ENCODE results near the gene SERAC1. TPM values are rescaled to one million over a fixed set of nuclear protein-coding genes. Genes with fewer than 3 reads are reported as not detected.

The SERAC1 gene
- total RNA-seq, 1 donor = 11.2 TPM

DNA sequence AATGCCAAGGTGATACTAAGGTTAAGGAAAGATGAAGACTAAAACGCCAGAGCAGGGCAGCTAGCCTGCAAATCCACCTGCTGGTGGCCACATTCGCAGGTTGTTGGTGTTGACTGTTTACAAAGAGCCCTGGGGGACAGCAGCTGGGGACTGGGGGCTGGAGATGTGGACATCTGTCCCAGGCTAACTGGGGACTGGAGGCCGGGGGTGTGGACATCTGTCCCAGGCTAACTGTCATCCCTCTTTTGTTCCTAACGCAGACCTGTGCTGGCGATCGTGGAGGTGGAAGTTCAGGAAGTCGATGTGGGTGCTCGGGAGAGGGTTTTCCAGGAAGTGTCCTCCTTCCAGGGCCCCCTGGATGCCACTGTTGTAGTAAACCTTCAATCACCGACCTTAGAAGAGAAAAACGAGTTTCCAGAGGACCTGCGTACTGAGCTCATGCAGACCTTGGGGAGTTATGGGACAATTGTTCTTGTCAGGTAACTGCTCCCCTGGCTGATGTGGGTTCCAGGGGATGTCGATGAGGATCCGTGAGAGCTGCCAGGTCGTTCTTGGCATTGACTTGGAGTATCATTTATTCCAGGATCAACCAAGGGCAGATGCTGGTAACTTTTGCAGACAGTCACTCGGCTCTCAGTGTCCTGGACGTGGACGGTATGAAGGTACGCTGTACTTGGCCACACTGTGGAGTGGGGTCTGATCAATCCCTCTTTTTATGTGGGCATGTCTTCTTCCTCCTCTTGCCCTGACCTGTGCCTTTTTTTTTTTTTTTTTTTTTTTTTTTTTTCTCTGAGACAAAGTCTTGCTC, 87.0 kb downstream of the SERAC1 start:
- TF ChIP-seq, protein P1, sequence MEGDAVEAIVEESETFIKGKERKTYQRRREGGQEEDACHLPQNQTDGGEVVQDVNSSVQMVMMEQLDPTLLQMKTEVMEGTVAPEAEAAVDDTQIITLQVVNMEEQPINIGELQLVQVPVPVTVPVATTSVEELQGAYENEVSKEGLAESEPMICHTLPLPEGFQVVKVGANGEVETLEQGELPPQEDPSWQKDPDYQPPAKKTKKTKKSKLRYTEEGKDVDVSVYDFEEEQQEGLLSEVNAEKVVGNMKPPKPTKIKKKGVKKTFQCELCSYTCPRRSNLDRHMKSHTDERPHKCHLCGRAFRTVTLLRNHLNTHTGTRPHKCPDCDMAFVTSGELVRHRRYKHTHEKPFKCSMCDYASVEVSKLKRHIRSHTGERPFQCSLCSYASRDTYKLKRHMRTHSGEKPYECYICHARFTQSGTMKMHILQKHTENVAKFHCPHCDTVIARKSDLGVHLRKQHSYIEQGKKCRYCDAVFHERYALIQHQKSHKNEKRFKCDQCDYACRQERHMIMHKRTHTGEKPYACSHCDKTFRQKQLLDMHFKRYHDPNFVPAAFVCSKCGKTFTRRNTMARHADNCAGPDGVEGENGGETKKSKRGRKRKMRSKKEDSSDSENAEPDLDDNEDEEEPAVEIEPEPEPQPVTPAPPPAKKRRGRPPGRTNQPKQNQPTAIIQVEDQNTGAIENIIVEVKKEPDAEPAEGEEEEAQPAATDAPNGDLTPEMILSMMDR (IDR thresholded peaks at IDR 0.05; ENCODE audit: insufficient read depth, low read length) = no peak
- no peak overlapping the region for H3K4me3 ChIP-seq (ENCODE audit: low read depth, low read length)
- no peak for DNase-seq (ENCODE audit: low read depth)

DNA sequence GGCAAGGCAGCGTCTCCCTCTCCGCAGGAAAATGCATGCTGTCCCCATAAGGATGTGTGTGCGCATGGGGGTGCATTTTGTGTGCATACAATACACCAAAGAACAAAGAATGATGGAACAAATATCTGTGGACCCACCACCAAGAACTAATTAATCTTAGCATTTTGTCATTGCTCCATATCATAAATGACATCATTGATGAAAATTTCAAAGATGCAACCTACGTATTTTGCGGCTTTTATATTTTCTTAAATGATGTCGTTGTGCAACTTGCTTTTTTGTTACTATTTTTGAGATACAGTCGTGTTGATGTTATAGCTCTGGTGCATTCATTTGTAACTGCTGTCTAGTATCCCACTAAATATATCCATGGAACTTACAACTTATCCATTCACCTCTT, 89.7 kb downstream of the SERAC1 start:
- no peak for DNase-seq (ENCODE audit: low read depth)

DNA sequence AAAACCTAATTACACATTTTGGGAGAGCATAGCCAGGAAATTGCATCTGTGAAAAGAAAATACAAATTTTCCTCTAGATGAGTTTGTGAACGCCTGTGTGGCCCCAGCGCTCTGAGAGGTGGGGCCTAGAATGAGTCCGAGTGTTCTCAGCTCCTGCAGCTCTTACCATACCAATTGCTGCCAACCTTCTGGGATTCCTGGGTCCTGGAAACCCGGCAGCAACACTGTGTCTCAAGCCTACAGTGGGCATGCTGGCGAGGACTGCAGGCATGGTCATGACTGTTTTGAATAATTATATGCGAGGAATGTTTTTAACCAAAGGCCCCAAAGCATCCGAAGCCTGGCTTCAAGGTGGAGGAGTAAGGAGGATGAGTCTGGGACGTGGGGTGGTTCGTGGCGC, 90.4 kb downstream of the SERAC1 start:
- no peak for DNase-seq (ENCODE audit: low read depth)
- H3K4me3 ChIP-seq (ENCODE audit: low read depth, low read length) = no peak overlapping the region
- TF ChIP-seq, protein P1 (IDR thresholded peaks at IDR 0.05; ENCODE audit: insufficient read depth, low read length) = no peak

More for the DNA sequence above, 89.7 kb downstream of the SERAC1 start:
- H3K4me3 ChIP-seq (ENCODE audit: low read depth, low read length) = no peak overlapping the region
- TF ChIP-seq, protein P1 (IDR thresholded peaks at IDR 0.05; ENCODE audit: insufficient read depth, low read length) = no peak

DNA sequence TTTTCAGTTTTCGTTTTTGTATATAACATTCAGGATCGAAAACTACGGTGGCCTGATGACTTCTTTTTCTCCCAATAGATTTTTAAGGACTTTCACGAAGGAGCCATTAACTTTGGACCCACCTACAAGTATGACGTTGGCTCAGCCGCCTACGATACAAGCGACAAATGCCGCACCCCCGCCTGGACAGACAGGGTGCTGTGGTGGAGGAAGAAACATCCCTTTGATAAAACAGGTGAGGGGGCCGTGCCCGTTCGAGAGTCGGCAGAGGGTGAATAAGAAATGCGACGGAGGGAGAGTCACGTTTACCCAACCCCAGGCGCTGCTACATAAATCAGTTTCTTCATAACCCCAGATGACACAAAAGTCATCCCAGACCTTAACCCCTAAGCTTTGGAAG, 91.5 kb downstream of the SERAC1 start:
- no peak overlapping the region for H3K4me3 ChIP-seq (ENCODE audit: low read depth, low read length)
- DNase-seq (ENCODE audit: low read depth) = no peak
- TF ChIP-seq, protein P1 (IDR thresholded peaks at IDR 0.05; ENCODE audit: insufficient read depth, low read length) = no peak

DNA sequence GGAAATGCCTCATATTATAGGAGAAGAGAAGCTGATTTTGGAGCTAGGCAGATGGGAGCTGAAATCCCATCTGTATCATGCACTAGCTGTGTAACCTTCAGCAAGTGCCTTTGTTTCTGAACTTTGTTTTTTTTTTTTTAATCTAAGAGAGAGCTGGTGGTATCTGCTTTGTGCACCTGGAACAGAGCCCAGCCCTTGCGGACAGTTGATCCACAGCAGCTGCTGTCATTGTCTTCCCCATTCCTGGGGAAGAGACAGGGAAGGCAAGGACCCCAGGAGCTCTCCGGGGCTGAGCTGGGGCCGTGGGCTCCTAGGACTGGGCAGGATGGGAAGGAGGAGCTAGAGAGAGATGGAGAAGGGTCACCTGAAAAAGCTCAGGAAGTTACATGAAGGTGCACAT, 94.3 kb downstream of the SERAC1 start:
- TF ChIP-seq, protein P1 (IDR thresholded peaks at IDR 0.05; ENCODE audit: insufficient read depth, low read length) = no peak
- DNase-seq (ENCODE audit: low read depth) = no peak
- no peak overlapping the region for H3K4me3 ChIP-seq (ENCODE audit: low read depth, low read length)

DNA sequence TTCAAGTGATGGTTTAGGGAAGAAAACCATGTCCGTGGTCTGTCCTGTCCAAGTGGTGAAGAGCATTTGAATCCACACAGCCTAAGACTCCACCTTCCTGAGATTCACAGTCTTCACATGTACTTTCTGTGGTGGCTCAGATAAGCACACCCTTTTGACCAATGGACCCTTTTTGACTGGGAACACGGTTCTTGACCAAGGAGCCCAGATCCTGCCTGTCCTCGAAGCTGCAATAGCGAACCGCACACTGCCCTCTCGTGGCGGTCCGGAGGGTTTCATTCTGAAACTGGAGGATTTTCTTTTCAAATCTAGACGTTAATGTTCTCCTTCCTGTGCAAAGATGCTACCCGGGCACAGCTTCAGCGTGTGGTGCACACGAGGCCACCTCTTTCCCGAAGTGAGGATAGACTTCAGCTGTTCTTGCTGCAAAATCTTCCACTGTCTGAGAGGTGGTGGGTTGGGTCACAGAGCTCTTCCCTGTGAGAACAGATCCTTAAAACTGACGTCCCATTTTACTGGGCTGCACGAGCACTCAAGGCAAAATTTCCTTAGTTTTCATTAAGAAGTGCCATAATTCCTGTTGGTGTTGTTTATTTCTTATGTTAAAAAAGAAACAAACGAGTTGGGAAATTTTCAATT, 95.9 kb downstream of the SERAC1 start:
- H3K4me3 ChIP-seq (ENCODE audit: low read depth, low read length) = no peak overlapping the region
- TF ChIP-seq, protein P1 (IDR thresholded peaks at IDR 0.05; ENCODE audit: insufficient read depth, low read length) = peak; percentile 76
- peak; percentile 82 for DNase-seq (ENCODE audit: low read depth)
